Measurements from ENCODE around the gene DUXB. TPM values are rescaled to one million over a fixed set of nuclear protein-coding genes. Genes with fewer than 3 reads are reported as not detected.

The DUXB gene
- total and polyA plus RNA-seq, 2 of the 13 experiments (the other 11 are each of a cell fraction or from before 2014, with no cell fraction given), result not detected

DNA sequence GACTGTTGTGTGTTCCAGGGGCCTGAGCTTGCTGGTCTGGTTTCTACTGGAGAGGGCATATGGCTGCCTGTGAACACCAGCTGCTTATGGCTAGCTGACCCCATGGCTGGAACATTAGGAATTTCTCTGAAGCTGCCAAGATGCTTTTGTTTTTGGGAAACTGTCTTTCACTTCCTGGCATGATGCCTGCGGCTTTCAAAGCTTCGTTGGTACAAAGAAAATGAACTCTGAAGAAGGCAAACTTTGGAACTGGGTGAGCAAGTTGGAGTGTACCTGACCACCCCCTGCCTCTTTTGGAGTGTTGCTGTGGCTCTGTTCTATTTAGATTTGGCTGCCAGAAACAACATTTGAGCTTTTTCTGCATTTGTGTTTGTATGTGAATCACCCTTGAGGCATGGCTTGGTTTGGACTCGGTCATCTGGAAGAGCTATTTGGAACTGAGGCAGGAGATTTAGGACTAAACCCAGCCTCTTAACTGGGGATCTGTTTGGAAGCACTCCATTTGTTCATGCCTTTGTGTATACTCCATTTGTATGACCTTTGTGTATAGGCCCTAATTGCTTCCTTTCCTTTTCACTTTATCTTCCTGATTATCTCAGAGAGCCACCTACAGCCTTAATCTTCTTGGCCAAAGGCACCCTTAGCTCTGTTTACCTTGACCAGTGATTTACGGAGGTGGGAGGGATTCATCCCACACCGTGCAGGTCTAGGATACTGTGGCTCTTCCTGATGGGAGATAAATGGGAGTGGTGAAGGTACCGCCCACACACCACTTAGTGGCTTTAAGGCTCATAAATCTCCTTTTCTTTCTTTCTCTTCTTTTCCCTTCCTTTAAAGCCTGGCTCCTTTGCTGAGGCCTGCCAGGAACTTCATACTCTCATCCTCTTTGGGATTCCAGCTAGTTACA is 32.3 kb upstream of the DUXB start:
- BruUV-seq (replicated peaks), result no TSS peak
- 19% methylated on average over 6 of the region's 6 CpGs for WGBS (ENCODE audit: low lambda C conversion rate)
- Histone ChIP-seq H3K4me2 (ENCODE audit: low read depth, low read length) (no peak overlapping the region), H3K9ac (ENCODE audit: insufficient read depth, low read depth, low read length) (no peak overlapping the region), H3K27me3 (ENCODE audit: control insufficient read depth in 1 of 2, insufficient read depth in 2 of 2, low read length in 2 of 2) (peaks cover 0 to 2% of the 10 kb centered on the region in 2 experiments; a peak in 1 of 5 replicates), H3K36me3 (replicated peaks in 1 of 2; ENCODE audit: control insufficient read depth in 1 of 2, insufficient read depth in 2 of 2, low read length in 2 of 2) (no peaks in the 10 kb centered on the region), H3K79me2 (ENCODE audit: insufficient read depth, low read length) (no peaks in the 10 kb centered on the region), H3K4me3 (replicated peaks in 1 of 3; ENCODE audit: insufficient read depth in 1 of 3, low read depth in 2 of 3, low read length in 3 of 3) (no peak overlapping the region), H2AFZ (ENCODE audit: low read length) (no peak overlapping the region), H4K20me1 (ENCODE audit: insufficient read depth, low read length) (no peaks in the 10 kb centered on the region), H3K9me3 (ENCODE audit: low read length) (no peaks in the 10 kb centered on the region), H3K4me1 (ENCODE audit: insufficient read depth, low read length) (peaks cover 9% of the 10 kb centered on the region; the same call in 1 of the 2 replicates), H3K27ac (ENCODE audit: extremely low read length, insufficient read depth, low read length) (no peak overlapping the region)
- DNase-seq (ENCODE audit: low spot score) (no peak), ATAC-seq (0 out of 3 replicates have a peak, but pooled peaks have one; percentile 23), FAIRE-seq (no peak)
- TF ChIP-seq BCL6 (CRISPR knock-in tag; IDR thresholded peaks at IDR 0.05) (no peak), ZSCAN20 (CRISPR knock-in tag; IDR thresholded peaks at IDR 0.05; ENCODE audit: borderline replicate concordance) (no peak), CC2D1A (CRISPR knock-in tag; IDR thresholded peaks at IDR 0.05) (no peak), BRF2 (CRISPR knock-in tag; IDR thresholded peaks at IDR 0.05) (no peak), GFI1 (CRISPR knock-in tag; IDR thresholded peaks at IDR 0.05; ENCODE audit: borderline replicate concordance) (0 out of 2 replicates have a peak, but pooled peaks have one; percentile 39), SSRP1 (CRISPR knock-in tag; IDR thresholded peaks at IDR 0.05) (no peak)
- ChIA-PET POLR2A (no interaction called here), CTCF (ENCODE audit: low intra/inter-chr PET ratio, low total read pairs) (no interaction called here)
- intact Hi-C loops (cut with micrococcal nuclease; ENCODE audit: unreplicated experiment), result no loop called here
- in situ Hi-C loops (cut with HindIII; ENCODE audit: extremely low pct_ligation_motif_present, low pct_unique_long_range_greater_than_20kb), result no loop called here

DNA sequence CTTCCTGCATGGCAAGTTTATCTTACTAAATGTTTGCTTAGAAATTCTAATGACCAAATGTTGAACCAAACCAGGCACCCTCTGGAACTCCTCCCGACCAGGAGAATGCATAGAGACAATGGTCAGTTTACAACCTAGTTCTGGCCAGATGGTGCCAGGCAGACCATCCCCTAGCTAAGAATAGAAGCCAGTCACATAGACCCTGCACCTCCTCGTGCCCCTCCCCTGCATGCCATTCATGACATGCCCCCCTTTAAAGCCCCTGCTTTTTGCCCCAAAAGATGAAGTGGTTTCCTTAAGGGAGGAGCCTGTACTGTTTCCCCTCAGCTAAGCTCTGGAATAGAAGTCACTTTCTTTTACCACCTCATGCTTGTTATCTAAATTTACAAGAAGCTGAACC is 31.6 kb upstream of the DUXB start:
- no peaks in the 10 kb centered on the region for H3K9me3 ChIP-seq (ENCODE audit: low read length)
- ChIA-PET POLR2A (no interaction called here), CTCF (ENCODE audit: low intra/inter-chr PET ratio, low total read pairs) (no interaction called here)
- TF ChIP-seq ETV6 (CRISPR knock-in tag; conservative IDR thresholded peaks at IDR 0.05) (no peak), RBFOX2 (IDR thresholded peaks at IDR 0.05; ENCODE audit: low read depth, low read length) (no peak), FOXM1 (CRISPR knock-in tag; IDR thresholded peaks at IDR 0.05) (no peak), MXD1 (CRISPR knock-in tag; IDR thresholded peaks at IDR 0.05) (no peak)
- TF ChIP-seq, protein P1, sequence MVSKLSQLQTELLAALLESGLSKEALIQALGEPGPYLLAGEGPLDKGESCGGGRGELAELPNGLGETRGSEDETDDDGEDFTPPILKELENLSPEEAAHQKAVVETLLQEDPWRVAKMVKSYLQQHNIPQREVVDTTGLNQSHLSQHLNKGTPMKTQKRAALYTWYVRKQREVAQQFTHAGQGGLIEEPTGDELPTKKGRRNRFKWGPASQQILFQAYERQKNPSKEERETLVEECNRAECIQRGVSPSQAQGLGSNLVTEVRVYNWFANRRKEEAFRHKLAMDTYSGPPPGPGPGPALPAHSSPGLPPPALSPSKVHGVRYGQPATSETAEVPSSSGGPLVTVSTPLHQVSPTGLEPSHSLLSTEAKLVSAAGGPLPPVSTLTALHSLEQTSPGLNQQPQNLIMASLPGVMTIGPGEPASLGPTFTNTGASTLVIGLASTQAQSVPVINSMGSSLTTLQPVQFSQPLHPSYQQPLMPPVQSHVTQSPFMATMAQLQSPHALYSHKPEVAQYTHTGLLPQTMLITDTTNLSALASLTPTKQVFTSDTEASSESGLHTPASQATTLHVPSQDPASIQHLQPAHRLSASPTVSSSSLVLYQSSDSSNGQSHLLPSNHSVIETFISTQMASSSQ (IDR thresholded peaks at IDR 0.05; ENCODE audit: low read depth), result no peak
- TF ChIP-seq, protein P1 (CRISPR knock-in tag; IDR thresholded peaks at IDR 0.05; ENCODE audit: borderline replicate concordance), result no peak
- no peak overlapping the region for H3K4me2 ChIP-seq (ENCODE audit: low read depth, low read length)
- BruUV-seq (replicated peaks), result no TSS peak
- peaks cover 0 to 2% of the 10 kb centered on the region in 2 experiments; a peak in 1 of 5 replicates for H3K27me3 ChIP-seq (ENCODE audit: control insufficient read depth in 1 of 2, insufficient read depth in 2 of 2, low read length in 2 of 2)
- 0% methylated on average over 2 of the region's 2 CpGs for WGBS (ENCODE audit: low lambda C conversion rate)
- in situ Hi-C loops (cut with HindIII; ENCODE audit: extremely low pct_ligation_motif_present, low pct_unique_long_range_greater_than_20kb) (no loop called here), intact Hi-C loops (cut with micrococcal nuclease; ENCODE audit: unreplicated experiment) (no loop called here)
- no peak overlapping the region for H3K9ac ChIP-seq (ENCODE audit: insufficient read depth, low read depth, low read length)
- no peak overlapping the region for H2AFZ ChIP-seq (ENCODE audit: low read length)
- no peak overlapping the region for H3K27ac ChIP-seq (ENCODE audit: extremely low read length, insufficient read depth, low read length)
- no peaks in the 10 kb centered on the region for H3K79me2 ChIP-seq (ENCODE audit: insufficient read depth, low read length)
- no peaks in the 10 kb centered on the region for H3K36me3 ChIP-seq (replicated peaks in 1 of 2; ENCODE audit: control insufficient read depth in 1 of 2, insufficient read depth in 2 of 2, low read length in 2 of 2)
- H3K4me1 ChIP-seq (ENCODE audit: insufficient read depth, low read length), result peaks cover 14% of the 10 kb centered on the region
- FAIRE-seq (no peak), DNase-seq (ENCODE audit: low spot score) (no peak), ATAC-seq (no peak)
- H4K20me1 ChIP-seq (ENCODE audit: insufficient read depth, low read length), result no peaks in the 10 kb centered on the region
- no peak overlapping the region for H3K4me3 ChIP-seq (replicated peaks in 1 of 3; ENCODE audit: insufficient read depth in 1 of 3, low read depth in 2 of 3, low read length in 3 of 3)
